Esophagus muscularis mucosa (tissue), 4 donors: Measurements from ENCODE around the gene ANKS1B. TPM values are rescaled to one million over a fixed set of nuclear protein-coding genes. Genes with fewer than 3 reads are reported as not detected.

Experiments
- DNase-seq: peaks from one replicate; pipeline ENCODE4 v3.0.0-alpha.2; 2017; ENCODE audit errors: extremely low spot score
- H3K27ac ChIP-seq, 4 donors: fragments of 200-600 bp; sonication (generic); replicated peaks in 1 of 4; 1 replicate in 3 of 4; 2 replicates in 1 of 4; pipeline ENCODE4 v1.5.1; 2016 to 2019; ENCODE audit warnings: mild to moderate bottlenecking in 1 of 4
- H3K27me3 ChIP-seq, 4 donors: fragments of 200-600 bp; sonication (generic); one replicate each; pipeline versions ENCODE4 v1.5.1 to v1.6.0; 2016 to 2019
- H3K36me3 ChIP-seq, 4 donors: fragments of 200-600 bp; sonication (generic); one replicate each; pipeline ENCODE4 v1.5.1; 2016 to 2019
- H3K4me1 ChIP-seq, 4 donors: fragments of 200-600 bp; sonication (generic); one replicate each; pipeline ENCODE4 v1.5.1; 2016 to 2019
- H3K4me3 ChIP-seq, 4 donors: fragments of 200-600 bp; sonication (generic); 1 replicate in 2 of 4; 2 replicates in 2 of 4; pipeline ENCODE4 v1.5.1; 2016 to 2019; ENCODE audit warnings: mild to moderate bottlenecking in 4 of 4, moderate library complexity in 1 of 4
- H3K9me3 ChIP-seq, 4 donors: fragments of 200-600 bp; sonication (generic); 1 replicate in 3 of 4; 2 replicates in 1 of 4; pipeline ENCODE4 v1.5.1; 2016 to 2019
- EP300 ChIP-seq: sonication (generic); formaldehyde crosslinking; IDR thresholded peaks from one replicate; pipeline ENCODE4 v1.6.1; 2017; ENCODE audit warnings: antibody characterized with exemption
- POLR2A ChIP-seq: fragments of 450-650 bp; IDR thresholded peaks from one replicate; pipeline ENCODE4 v1.6.1; 2017; ENCODE audit warnings: antibody characterized with exemption, moderate library complexity, mild to moderate bottlenecking, low read depth
- POLR2AphosphoS5 ChIP-seq, 2 donors: sonication (generic); formaldehyde crosslinking; IDR thresholded peaks; one replicate each; pipeline ENCODE4 v1.6.1; 2017; ENCODE audit warnings: antibody characterized with exemption in 2 of 2
- WGBS: methylation state at CpG from one replicate; pipeline ENCODE4 v1.1.5; 2018; 5-methylcytosine and 5-hydroxymethylcytosine counted together
- intact Hi-C: fragments of 100-400 bp; cut with DNase I; formaldehyde crosslinking; loops from one replicate; pipeline ENCODE4 v1.15.1; 2023
- total RNA-seq, 4 donors: library from RNA; depleted of rRNA; stranded (reverse); fragments of >200 nt; gene quantifications; one replicate each; pipeline versions ENCODE4 v1.1.0 to v1.2.1, GENCODE V29; 2016
- TF ChIP-seq, protein P1 (sequence below), 3 experiments: fragments of 200-600 bp in 2 of 3; fragments of 450-650 bp in 1 of 3; sonication (generic) in 2 of 3; IDR thresholded peaks; one replicate each; pipeline ENCODE4 v1.5.1; 2017 to 2019; ENCODE audit warnings: antibody characterized with exemption in 3 of 3, mild to moderate bottlenecking in 2 of 3, moderate library complexity in 1 of 3

Gene ANKS1B
- total RNA-seq, 4 donors from 2014 or later = 20.4 to 28.7 (median 21.6) TPM

DNA sequence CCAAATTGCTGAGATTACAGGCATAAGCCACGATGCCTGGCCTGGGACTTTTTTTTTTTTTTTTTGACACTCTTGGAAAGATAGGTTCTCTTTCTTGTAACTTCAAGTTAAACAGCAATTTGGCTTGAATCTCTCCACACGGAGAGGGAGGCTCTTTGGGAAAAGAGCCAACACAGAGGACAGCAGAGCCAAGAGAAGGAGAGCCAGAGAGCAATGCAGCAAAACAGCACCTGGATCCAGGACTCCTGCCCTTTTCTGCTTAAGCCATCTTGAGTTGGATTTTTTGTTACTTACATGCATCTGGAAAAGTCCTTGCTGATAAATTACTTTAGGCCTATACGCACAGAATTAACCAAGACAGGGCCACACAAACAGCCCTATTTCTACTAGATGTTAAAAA, 1162.9 kb downstream of the ANKS1B start:
- DNase-seq = no peak
- H3K27ac ChIP-seq = no peak overlapping the region
- intact Hi-C loops = no loop called here
- no peaks in the 10 kb centered on the region for H3K27me3 ChIP-seq
- WGBS = 19% methylated on average over 3 of the region's 3 CpGs
- peaks cover 0 to 14% (median 7%) of the 10 kb centered on the region in 4 donors for H3K4me1 ChIP-seq
- no peak for TF ChIP-seq POLR2A
- TF ChIP-seq EP300 = no peak
- H3K36me3 ChIP-seq = no peaks in the 10 kb centered on the region
- no peak overlapping the region for H3K4me3 ChIP-seq
- no peaks in the 10 kb centered on the region for H3K9me3 ChIP-seq

- TF ChIP-seq, protein P1, sequence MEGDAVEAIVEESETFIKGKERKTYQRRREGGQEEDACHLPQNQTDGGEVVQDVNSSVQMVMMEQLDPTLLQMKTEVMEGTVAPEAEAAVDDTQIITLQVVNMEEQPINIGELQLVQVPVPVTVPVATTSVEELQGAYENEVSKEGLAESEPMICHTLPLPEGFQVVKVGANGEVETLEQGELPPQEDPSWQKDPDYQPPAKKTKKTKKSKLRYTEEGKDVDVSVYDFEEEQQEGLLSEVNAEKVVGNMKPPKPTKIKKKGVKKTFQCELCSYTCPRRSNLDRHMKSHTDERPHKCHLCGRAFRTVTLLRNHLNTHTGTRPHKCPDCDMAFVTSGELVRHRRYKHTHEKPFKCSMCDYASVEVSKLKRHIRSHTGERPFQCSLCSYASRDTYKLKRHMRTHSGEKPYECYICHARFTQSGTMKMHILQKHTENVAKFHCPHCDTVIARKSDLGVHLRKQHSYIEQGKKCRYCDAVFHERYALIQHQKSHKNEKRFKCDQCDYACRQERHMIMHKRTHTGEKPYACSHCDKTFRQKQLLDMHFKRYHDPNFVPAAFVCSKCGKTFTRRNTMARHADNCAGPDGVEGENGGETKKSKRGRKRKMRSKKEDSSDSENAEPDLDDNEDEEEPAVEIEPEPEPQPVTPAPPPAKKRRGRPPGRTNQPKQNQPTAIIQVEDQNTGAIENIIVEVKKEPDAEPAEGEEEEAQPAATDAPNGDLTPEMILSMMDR (IDR thresholded peaks at IDR 0.05) = no peak
- no peak for TF ChIP-seq EP300
- TF ChIP-seq POLR2AphosphoS5 (IDR thresholded peaks at IDR 0.05) = no peak
- TF ChIP-seq POLR2A = no peak
- no peak for DNase-seq
- Histone ChIP-seq H3K4me3 (no peak overlapping the region), H3K36me3 (no peaks in the 10 kb centered on the region), H3K4me1 (peaks cover 0 to 14% (median 7%) of the 10 kb centered on the region in 4 donors), H3K27me3 (no peaks in the 10 kb centered on the region), H3K9me3 (no peaks in the 10 kb centered on the region), H3K27ac (no peak overlapping the region)
- intact Hi-C loops = no loop called here
- WGBS = 93% methylated on average over 2 of the region's 2 CpGs
Measured at GRCh38 chr12:98821232-98821631, 1163.5 kb downstream of the ANKS1B start.

DNA sequence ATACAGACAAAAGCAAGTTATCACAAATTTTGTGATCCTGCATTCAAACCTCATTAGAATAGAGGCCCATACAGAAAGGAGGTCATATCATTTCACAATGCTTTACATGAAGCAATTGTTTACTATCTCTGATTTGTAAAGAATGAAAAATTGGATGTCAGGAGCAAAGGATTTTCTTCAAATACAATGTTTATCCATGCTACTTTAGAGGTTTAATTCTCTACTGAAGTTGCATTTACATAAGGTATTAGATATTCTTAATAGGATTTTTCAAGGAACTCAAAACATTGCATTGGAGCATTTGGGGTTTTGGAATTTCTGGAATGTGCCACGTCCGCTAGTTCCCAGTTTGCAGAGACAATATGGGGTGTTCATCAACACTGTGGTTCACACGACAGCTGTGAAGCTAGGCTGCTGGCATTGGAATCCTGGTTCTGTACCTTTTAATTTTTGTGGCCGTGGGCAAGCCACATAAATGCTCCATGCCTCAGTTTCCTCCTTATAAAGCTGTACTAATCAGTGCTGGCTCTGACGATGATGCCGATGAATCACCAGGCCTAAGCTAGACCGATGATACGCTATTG, 1164.8 kb downstream of the ANKS1B start:
- Histone ChIP-seq H3K27ac (no peak overlapping the region), H3K27me3 (no peaks in the 10 kb centered on the region), H3K9me3 (no peaks in the 10 kb centered on the region), H3K4me3 (no peak overlapping the region), H3K36me3 (no peaks in the 10 kb centered on the region), H3K4me1 (peaks cover 0 to 14% (median 7%) of the 10 kb centered on the region in 4 donors)
- no peak for TF ChIP-seq POLR2A
- TF ChIP-seq, protein P1 (IDR thresholded peaks at IDR 0.05) = no peak
- TF ChIP-seq EP300 = no peak
- no peak for TF ChIP-seq POLR2AphosphoS5 (IDR thresholded peaks at IDR 0.05)
- 79% methylated on average over 8 of the region's 8 CpGs for WGBS
- intact Hi-C loops = no loop called here
- DNase-seq = no peak

DNA sequence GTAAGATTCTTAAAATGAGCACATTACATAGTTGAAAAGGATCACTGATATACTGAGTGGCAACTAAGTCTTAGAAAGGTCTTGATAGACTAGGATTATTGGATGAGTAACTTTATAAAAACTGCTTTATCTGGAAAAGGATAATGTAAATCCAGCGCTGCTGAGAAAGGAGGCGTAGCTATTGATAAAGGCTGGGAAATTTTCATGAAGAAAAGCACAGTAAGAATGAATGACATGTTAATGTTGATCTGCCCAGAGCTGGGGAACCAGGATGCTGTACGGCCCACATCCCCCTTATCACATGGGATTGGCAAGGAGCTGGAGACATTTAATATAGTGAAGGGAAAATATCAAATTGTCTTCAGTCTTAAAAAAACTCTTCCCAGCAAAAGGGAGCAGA, 1165.7 kb downstream of the ANKS1B start:
- WGBS = 77% methylated on average over 3 of the region's 3 CpGs
- Histone ChIP-seq H3K4me3 (no peak overlapping the region), H3K27ac (no peak overlapping the region), H3K27me3 (no peaks in the 10 kb centered on the region), H3K4me1 (peaks cover 0 to 18% (median 9%) of the 10 kb centered on the region in 4 donors), H3K36me3 (no peaks in the 10 kb centered on the region), H3K9me3 (no peaks in the 10 kb centered on the region)
- TF ChIP-seq POLR2A (no peak), EP300 (no peak), POLR2AphosphoS5 (IDR thresholded peaks at IDR 0.05) (no peak)
- TF ChIP-seq, protein P1 (IDR thresholded peaks at IDR 0.05) = no peak
- no peak for DNase-seq
- intact Hi-C loops = no loop called here

DNA sequence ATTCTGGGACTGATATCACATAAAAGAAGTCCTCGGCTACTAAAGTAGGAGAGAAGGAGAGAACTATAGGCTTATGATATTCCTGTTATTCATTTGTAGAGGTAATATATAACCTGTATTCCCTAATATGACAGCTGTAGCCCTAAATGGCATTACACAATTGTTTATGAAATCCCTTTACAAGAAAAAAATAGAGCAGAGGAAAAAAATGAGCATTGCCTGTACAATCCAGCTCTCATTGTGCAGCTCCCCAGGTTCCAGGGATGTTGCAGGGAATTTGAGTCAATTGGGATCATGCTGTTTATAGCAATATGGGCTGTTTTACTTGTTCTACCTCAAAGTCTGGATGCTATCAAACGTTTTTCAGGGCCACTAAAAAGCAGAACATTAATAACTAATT, 1166.5 kb downstream of the ANKS1B start:
- Histone ChIP-seq H3K4me3 (no peak overlapping the region), H3K27me3 (no peaks in the 10 kb centered on the region), H3K27ac (no peak overlapping the region), H3K36me3 (no peaks in the 10 kb centered on the region), H3K4me1 (peaks cover 0 to 18% (median 9%) of the 10 kb centered on the region in 4 donors), H3K9me3 (no peaks in the 10 kb centered on the region)
- DNase-seq = no peak
- intact Hi-C loops = no loop called here
- TF ChIP-seq POLR2AphosphoS5 (IDR thresholded peaks at IDR 0.05) = no peak
- TF ChIP-seq, protein P1 (IDR thresholded peaks at IDR 0.05) = no peak
- TF ChIP-seq POLR2A = no peak
- no peak for TF ChIP-seq EP300
- 62% methylated on average over 2 of the region's 2 CpGs for WGBS
